ENCODE results near the gene STAT6. TPM values are rescaled to one million over a fixed set of nuclear protein-coding genes. Genes with fewer than 3 reads are reported as not detected.

STAT6 gene
- polyA plus RNA-seq, 1 donor (not counting 4 experiments of a cell fraction or from before 2014, with no cell fraction given) = 113 TPM

- no peaks in the 10 kb centered on the region for H3K79me2 ChIP-seq (ENCODE audit: control insufficient read depth, insufficient read depth, low read length)
- H3K27me3 ChIP-seq (ENCODE audit: control insufficient read depth, extremely low read depth, insufficient read depth, low read length) = no peaks in the 10 kb centered on the region
- H3K4me3 ChIP-seq (ENCODE audit: control insufficient read depth in 2 of 3, extremely low read depth in 1 of 3, insufficient read depth in 2 of 3, low read depth in 1 of 3, low read length in 3 of 3) = no peak overlapping the region
- no peak overlapping the region for H2AFZ ChIP-seq (ENCODE audit: control insufficient read depth, low read length)
- H3K9ac ChIP-seq (ENCODE audit: control insufficient read depth, extremely low read depth, insufficient read depth, low read length) = no peak overlapping the region
- H3K9me1 ChIP-seq (ENCODE audit: control insufficient read depth, extremely low read depth, insufficient read depth, low read length) = no peaks in the 10 kb centered on the region
- TF ChIP-seq EZH2 (IDR thresholded peaks at IDR 0.05; ENCODE audit: low read length) (no peak), CTCF (optimal IDR thresholded peaks at IDR 0.05 in 1 of 3, IDR thresholded peaks at IDR 0.05 in 1 of 3, conservative IDR thresholded peaks at IDR 0.05 in 1 of 3; ENCODE audit: extremely low read depth in 1 of 3, insufficient read depth in 2 of 3, low read length in 3 of 3) (no peak)
- peaks cover 0 to 18% of the 10 kb centered on the region in 2 experiments for H3K36me3 ChIP-seq (ENCODE audit: control insufficient read depth in 2 of 2, extremely low read depth in 1 of 2, insufficient read depth in 2 of 2, low read length in 2 of 2)
- FAIRE-seq = no peak
- dilution Hi-C loops (cut with MboI; ENCODE audit: extremely low pct_ligation_motif_present, low sequenced_read_pairs) = no loop called here
- no peaks in the 10 kb centered on the region for H3K9me3 ChIP-seq (ENCODE audit: control insufficient read depth, low read depth, low read length)
- H4K20me1 ChIP-seq (ENCODE audit: control insufficient read depth, extremely low read depth, insufficient read depth, low read length) = no peaks in the 10 kb centered on the region
- peaks cover 18% of the 10 kb centered on the region for H3K4me1 ChIP-seq (ENCODE audit: control insufficient read depth, extremely low read depth, insufficient read depth, low read length)
- H3K27ac ChIP-seq (ENCODE audit: control insufficient read depth, insufficient read depth, low read length) = no peak overlapping the region
- H3K4me2 ChIP-seq (ENCODE audit: control insufficient read depth, extremely low read depth, insufficient read depth, low read depth, low read length) = no peak overlapping the region
- no peak for DNase-seq (ENCODE audit: low read depth, low spot score)
Measured at GRCh38 chr12:57153415-57153997, 42.3 kb upstream of the STAT6 start.

GRCh38 chr12:57152639-57153038 lies 41.5 kb upstream of the STAT6 start:
- Histone ChIP-seq H3K36me3 (ENCODE audit: control insufficient read depth in 2 of 2, extremely low read depth in 1 of 2, insufficient read depth in 2 of 2, low read length in 2 of 2) (peaks cover 0 to 13% of the 10 kb centered on the region in 2 experiments), H3K9ac (ENCODE audit: control insufficient read depth, extremely low read depth, insufficient read depth, low read length) (peak overlapping the region; percentile 65), H3K4me2 (ENCODE audit: control insufficient read depth, extremely low read depth, insufficient read depth, low read depth, low read length) (peak overlapping the region; percentile 61), H3K27ac (ENCODE audit: control insufficient read depth, insufficient read depth, low read length) (peak overlapping the region; percentile 79), H3K4me3 (ENCODE audit: control insufficient read depth in 2 of 3, extremely low read depth in 1 of 3, insufficient read depth in 2 of 3, low read depth in 1 of 3, low read length in 3 of 3) (no peak overlapping the region), H3K27me3 (ENCODE audit: control insufficient read depth, extremely low read depth, insufficient read depth, low read length) (no peaks in the 10 kb centered on the region), H2AFZ (ENCODE audit: control insufficient read depth, low read length) (peak overlapping the region; percentile 16), H3K9me1 (ENCODE audit: control insufficient read depth, extremely low read depth, insufficient read depth, low read length) (no peaks in the 10 kb centered on the region), H3K9me3 (ENCODE audit: control insufficient read depth, low read depth, low read length) (no peaks in the 10 kb centered on the region), H4K20me1 (ENCODE audit: control insufficient read depth, extremely low read depth, insufficient read depth, low read length) (no peaks in the 10 kb centered on the region), H3K79me2 (ENCODE audit: control insufficient read depth, insufficient read depth, low read length) (no peaks in the 10 kb centered on the region), H3K4me1 (ENCODE audit: control insufficient read depth, extremely low read depth, insufficient read depth, low read length) (peaks cover 18% of the 10 kb centered on the region)
- dilution Hi-C loops (cut with MboI; ENCODE audit: extremely low pct_ligation_motif_present, low sequenced_read_pairs) = no loop called here
- no peak for DNase-seq (ENCODE audit: low read depth, low spot score)
- no peak for TF ChIP-seq CTCF (optimal IDR thresholded peaks at IDR 0.05 in 1 of 3, IDR thresholded peaks at IDR 0.05 in 1 of 3, conservative IDR thresholded peaks at IDR 0.05 in 1 of 3; ENCODE audit: extremely low read depth in 1 of 3, insufficient read depth in 2 of 3, low read length in 3 of 3)
- TF ChIP-seq EZH2 (IDR thresholded peaks at IDR 0.05; ENCODE audit: low read length) = no peak
- FAIRE-seq = peak; percentile 65

All from keratinocyte (primary cell).